SK-N-DZ (cell line): Measurements from ENCODE around the gene VAT1.
A peak's percentile ranks its signal among the peaks of the same experiment; 100 is the strongest.

Experiments used
- DNase-seq: peaks from one replicate; pipeline ENCODE4 v3.0.0-alpha.2; 2015; ENCODE audit warnings: low spot score

The VAT1 gene

DNA sequence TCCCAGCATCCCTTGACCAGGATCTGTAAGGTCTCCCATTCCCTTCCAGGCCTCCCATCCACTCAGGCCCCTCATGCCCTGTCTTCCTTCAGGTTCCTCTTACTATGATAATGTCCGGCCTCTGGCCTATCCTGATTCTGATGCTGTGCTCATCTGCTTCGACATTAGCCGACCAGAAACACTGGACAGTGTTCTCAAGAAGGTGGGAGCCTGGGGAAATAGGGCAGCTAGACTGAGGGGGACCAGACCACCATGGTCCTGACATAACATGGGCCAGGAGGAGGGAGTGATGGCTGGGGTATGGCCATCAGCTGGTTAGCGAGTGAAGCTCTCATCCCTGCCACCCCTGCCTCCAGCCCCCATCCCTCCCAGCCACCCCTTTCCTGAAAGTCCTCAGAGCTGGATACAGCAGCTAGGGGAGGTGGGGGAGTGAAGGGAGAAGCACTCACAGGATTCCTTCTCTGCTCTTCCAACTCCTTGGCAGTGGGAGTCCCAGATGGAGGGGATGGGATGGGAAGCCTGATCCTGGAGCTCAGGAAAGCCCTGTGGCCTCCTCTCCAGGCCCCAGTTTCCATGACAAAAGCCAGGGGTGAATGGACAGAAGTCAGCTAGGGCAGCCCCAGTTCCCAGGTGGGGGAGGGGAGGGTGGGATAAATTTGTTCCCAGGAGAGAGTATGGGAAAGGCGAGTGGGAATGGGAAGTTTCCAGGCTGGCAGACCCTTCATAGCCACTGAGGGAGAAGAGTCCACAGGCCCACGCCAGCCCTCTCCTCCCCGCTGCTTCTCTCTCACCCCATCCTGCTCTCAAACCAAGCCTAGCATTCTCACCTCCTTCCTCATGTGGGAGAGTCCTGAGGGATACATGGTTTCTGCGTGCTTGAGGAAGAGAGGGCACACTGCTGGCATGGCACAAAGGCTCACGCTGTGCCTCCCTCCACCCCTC is 5.2 kb upstream of the VAT1 start:
- DNase-seq, result no peak

DNA sequence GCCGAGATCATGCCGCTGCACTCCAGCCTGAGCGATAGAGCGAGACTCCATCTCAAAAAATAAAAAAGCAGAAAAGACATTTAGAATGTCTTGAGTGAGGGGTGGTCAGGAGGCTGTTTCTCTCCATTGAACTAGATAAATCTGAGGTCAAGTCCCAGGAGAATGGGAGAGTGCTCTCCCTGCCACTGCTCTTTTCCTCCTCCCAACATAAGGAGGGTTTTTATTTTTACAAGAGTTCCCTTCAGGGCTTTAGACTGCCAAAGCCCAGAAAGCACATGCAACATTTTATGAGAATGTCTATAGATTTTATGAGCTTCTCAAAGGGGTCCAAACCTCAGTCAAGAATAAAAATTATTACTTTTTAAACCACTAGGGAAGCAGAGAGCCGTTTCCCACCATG is 4.4 kb upstream of the VAT1 start:
- no peak for DNase-seq

DNA sequence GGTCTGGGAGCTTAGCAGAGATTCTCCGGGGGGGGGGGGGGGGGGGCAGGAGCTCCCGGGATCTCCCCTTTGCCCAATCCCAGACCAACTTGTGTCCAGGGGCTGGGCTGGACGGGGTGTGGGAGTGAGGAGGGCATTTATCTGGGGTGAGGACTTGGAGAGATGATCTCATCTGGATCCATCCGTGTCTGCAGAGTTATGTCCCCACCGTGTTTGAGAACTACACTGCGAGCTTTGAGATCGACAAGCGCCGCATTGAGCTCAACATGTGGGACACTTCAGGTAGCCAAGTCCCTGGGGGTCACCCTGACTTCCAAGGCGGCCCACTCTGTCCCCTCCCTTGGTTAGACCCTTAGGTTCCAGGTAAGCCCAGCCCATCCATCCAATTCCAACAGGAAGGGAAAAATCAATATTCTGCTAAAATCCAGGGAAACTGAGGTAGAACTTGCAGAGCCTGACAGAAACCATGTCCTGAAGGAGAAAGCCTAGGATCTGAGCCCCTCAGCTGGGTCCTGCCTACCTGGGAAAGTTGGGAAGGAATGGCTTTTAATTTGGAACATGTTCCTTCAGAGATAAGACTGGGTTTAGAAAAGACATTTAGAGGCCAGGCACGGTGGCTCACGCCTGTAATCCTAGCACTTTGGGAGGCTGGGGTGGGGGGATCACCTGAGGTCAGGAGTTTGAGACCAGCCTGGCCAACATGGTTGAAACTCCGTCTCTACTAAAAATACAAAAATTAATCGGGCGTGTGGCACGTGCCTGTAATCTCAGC is 3.8 kb upstream of the VAT1 start:
- peak; percentile 45 for DNase-seq

DNA sequence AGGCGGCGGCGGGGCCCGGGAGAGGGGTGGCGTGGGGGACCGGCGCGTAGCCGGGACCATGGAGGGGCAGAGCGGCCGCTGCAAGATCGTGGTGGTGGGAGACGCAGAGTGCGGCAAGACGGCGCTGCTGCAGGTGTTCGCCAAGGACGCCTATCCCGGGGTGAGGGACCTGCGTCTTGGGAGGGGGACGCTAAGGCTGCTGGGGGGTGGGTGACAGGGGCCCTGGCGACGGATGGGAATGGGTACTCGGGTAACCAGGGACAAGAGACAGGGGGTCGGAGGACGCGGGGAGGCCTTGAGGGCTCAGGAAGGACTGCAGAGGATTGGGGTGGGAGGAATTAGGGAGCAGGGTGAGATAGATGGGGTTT is 3.1 kb upstream of the VAT1 start:
- DNase-seq, result peak; percentile 60

DNA sequence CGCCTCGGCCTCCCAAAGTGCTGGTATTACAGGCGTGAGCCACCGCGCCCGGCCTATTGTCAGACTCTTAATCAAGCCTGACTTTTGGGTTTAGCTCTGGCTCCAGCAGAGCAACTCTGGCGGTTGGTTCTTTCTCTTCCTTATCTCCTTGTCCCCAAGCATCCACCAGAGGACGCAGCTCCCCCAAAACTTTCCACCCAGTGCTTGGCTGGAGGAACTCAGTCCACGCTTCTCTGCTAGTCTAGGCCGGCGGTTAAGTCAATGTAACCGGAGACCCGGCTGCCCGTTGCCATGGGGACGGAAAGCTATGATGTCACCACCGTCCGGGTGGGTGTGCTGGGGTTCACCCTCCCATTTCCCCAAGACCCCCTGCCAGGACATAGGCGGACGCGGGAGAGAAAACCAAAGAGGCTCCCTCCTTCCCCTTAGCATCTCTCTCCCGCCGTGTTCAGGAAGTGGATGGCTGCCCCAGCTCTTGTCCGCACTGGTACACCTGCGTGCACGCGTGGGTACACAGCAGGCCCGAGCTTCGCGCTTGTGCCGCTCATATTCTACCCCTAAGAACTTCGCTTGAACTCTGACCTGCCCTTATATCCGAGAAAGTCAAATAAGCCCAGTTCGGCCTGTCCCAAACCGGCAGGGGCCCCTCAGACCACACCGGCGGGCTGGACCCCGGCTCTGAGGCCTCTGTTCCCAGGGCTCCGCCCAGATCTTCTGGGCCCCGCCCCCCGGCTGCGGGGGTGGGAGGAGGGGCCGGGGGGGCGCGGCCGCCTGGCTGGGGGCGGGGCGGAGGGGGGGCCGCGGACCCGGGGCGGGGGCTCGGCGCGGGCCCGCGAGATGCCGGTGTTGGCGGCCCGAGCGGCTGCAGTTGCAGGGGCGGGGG is 2.5 kb upstream of the VAT1 start, which contains the start of gene RND2:
RND2 (plus strand) TSS at position 825 of the 883 bp plus-strand sequence. CDS start 117 bp downstream, outside the sequence.
- DNase-seq, result peak; percentile 98

DNA sequence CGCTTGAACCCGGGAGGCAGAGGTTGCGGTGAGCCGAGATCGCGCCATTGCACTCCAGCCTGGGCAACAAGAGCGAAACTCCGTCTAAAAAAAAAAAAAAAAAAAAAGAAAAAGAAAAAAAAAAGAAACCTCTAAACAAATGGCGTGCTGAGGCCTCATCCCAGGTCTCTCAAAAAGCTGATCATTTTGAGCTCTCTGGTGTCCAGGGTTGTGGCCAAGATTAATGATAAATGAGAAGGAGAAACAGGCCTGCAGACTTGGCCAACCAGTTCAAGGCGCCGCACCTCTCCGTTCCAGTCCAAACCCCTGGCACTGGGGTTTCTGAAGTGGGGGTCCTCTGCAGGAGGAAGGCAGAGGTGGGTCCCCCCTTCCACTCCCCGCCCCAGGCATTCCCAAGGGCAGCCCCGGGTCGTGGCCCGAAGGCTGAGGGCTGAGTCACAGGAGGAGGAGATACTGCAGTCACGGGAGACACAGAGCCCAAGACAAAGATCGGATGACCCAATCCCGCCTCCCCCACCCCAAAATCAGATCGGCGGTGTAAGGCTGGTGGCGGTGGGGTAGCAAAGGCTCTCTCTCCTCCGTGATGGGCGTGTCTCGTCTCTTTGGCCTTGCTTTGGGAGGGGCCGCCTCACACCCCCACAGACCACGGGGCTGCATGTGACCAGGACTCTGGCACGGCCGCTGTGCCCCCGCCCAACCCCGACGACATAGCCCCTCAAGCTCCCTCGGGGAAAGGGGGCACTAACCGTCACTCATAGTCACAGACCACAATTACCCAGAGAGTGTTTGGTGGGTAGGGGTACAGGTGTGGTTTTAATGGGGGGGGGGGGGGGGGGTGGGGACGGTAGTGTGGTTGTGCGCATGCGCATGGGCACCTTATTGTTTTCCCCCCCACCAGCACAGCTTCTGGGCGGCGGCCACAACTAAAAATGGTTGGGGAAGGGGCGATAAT is 1.1 kb downstream of the VAT1 start:
- DNase-seq, result peak; percentile 57

DNA sequence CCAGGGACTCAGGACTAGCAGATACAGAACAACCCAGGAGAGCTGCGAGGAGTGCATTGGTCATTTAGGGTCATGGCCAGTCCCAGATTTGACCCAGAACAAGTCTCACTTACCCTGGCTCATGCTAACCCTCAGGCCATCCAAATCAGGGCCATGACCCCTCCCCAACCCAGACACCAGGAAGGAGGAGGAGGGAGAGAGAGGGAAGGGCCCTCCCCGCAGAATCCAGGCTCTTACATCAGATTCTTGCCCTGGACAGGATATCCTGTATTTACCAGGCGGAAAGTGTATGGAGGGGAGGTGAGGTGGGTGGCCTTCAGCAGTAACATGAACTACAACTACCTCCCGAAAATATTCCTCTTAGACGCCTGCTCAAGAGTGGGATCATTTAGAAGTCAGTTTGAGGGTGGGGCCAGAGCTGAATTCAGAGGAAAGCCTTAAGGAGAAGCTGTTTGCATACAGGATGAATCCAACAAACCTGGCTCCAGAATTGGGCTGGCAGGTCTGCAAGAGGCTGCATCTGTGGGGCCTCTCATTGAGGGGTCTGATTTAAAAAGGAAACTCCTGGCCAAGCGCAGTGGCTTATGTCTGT is 2.1 kb downstream of the VAT1 start:
- no peak for DNase-seq

DNA sequence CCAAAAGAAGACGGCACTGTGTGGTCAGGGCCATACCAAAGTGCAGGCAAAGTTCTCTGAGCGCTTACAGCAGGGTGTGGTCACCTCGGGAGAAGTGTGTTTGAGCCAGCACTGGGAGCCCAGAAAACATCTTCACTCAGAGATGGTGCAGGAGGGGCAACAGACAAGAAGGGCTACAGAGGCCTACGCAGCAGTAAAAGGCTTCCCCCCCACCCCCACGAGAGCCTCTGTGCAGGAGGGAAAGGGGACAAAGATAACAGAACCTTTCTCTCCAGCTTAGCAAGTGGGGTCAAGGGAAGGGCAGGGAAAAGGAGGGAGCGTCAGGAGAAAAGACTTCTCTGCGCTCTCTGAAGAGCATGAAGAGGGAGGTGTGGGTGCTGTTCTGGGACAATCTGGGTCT is 2.8 kb downstream of the VAT1 start:
- no peak for DNase-seq

DNA sequence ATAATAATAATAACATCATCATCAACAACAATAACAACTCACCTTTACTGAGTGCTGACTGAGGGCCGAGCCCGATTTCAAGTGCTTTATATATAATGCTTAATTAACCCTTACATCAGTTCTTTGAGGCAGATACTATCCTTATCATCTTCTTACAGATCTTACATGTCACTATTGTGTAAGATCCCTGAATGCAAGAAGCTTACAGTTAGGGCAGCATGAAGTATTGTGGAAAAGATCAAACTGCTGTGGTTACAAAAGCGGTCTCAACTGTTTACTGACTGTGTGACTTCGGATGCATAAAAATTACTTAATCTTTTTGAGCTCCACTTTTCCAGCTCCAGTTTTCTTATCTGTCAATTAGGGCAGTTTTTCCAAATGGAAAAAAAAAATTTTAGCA is 3.3 kb downstream of the VAT1 start:
- DNase-seq, result no peak

DNA sequence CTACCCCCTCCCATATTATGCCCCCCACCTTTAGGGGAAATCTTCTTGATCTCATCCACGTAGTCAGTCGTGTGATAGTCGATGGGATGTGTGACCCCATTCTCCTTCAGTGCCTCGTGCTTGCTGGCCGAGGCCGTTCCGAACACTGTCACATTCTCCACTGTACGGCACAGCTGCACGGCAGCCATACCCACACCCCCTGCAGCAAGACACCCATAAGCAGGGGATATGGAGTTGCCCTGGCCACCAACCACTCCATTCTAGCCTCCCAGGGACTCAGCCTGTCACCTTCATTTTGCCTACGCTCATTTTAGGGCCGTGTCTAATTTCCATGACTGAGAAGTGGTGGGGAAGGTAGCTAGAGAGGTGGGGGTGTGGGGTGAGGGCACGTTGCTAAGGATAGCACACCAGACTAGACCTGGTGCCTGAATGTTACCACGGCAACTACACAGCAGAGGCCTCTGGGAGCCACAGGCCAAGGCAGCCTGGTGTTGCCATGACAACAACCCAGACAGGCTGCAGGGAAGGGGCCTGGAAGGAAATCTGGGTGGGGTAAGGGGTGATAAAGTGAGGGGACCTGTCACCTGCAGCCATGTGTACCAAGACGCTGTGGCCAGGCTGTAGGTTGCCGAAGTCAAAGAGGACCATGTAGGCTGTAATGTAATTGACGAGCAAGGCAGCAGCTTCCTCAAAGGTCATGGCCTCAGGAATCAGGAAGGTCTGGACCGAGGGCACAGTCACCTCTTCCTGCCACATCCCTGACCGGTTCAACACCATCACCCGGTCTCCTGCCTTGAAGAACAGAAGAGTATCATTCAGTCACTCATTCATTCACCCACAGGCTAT is 4.0 kb downstream of the VAT1 start:
- peak; percentile 89 for DNase-seq

DNA sequence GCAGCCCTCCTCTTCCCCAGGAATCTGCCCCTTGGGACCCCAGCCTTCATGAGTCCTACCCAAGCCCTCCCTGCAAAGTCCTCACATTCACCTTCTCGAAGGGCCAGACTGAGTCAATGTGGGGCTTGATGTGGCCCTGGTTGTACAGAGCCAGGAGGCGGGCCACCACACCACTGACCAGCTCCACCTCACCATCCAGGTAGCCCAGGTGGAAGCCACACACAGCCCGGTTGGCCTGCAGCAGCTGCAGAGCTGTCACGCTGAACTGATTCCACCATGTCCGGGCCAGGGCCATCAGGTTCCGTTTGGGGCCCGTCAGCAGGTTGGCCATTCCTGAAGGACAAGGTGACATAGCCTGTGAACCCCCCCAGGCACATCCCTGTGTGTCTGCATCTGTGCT is 6.0 kb downstream of the VAT1 start:
- DNase-seq, result no peak

DNA sequence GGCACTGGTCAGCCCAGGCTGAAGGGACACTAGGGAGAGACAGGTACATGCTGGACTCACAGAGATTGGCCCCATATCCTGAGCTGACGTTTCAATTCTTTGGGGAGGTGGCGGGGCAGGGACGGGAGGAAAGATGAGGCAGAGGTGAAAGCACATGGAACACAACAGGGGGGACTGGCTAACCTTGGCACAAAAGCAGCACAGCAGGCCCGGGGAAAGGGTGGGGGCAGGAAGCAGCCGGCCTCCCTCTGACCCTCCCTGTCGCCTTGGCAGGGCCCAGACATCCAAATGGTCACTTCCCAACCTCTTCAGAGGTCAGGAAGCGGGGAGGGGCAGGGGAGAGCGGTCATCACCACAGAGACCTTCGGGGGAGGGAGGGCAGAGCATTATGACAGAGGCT is 6.6 kb downstream of the VAT1 start:
- no peak for DNase-seq

DNA sequence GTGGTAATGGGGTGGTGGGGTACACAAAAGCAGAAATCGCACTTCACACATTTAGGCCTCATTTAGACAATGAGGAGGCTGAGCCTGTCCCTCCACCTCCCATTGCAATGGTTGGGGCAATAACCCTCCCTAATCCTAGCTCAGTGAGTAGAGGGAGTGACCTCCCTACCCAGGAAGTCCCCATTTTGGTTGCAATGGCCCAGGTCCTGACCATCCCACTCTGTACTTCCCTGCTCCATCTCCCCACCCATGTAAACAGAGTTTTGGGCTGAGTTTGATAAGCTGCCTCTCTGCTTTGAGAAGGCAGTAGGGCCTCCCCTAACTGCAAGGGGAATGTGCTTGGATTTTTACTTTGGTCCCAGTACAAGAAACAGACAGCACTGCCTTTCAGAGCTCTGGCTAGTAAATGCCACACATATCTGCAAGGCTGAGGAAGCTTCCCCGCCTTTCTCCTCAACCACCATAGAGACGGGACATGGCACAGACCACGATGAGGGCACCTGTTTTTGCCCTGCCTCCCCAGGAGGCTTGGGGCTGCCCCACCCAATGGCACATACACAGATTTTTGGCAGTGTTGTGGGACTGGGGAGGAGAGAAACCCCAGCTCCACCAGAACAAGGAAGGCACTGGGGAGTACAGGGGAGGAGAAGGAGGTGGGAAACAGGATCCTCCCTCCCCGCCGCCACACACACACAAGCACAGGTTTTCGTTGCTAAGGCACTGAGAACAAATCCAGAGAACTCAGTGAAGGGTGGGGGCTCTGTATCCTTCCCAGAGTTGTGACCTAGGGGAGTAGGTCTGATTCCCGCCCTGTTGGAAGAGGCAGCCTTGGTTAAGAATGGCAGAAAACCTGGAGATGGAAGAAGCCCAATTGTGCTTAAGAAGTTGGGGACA is 7.3 kb downstream of the VAT1 start:
- no peak for DNase-seq

DNA sequence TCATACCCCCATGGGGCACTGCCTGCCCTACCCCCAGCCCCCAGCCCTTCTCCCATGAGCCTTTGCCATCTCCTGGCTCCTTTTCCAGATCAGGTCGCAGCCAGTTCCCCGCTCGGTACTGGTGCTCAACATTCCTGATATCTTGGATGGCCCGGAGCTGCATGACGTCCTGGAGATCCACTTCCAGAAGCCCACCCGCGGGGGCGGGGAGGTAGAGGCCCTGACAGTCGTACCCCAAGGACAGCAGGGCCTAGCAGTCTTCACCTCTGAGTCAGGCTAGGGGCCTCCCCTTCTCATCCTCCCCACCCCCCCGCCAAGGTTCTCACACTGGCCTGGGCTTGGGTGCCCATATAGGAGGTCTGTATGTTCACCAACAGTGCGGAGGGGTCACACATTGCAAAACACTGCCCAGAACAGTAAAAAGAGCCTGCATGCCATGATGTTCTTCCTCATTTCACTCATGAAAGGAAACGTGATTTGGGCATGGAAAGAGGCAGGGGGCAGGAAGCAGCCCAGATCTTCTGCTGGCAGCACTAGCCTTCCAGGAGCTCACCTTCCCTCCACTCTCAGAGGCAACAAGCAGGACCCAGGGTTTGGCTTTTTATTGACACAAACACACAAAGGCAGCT is 8.1 kb downstream of the VAT1 start:
- no peak for DNase-seq

DNA sequence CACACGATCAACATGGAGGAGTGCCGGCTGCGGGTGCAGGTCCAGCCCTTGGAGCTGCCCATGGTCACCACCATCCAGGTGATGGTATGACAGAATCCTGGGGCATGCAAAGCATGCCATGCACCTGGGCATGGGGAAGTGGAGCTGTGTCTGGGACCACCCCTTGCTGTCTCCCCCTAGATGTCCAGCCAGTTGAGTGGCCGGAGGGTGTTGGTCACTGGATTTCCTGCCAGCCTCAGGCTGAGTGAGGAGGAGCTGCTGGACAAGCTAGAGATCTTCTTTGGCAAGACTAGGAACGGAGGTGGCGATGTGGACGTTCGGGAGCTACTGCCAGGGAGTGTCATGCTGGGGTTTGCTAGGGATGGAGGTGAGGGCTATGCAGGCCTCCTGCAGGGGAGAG is 8.9 kb downstream of the VAT1 start:
- no peak for DNase-seq

DNA sequence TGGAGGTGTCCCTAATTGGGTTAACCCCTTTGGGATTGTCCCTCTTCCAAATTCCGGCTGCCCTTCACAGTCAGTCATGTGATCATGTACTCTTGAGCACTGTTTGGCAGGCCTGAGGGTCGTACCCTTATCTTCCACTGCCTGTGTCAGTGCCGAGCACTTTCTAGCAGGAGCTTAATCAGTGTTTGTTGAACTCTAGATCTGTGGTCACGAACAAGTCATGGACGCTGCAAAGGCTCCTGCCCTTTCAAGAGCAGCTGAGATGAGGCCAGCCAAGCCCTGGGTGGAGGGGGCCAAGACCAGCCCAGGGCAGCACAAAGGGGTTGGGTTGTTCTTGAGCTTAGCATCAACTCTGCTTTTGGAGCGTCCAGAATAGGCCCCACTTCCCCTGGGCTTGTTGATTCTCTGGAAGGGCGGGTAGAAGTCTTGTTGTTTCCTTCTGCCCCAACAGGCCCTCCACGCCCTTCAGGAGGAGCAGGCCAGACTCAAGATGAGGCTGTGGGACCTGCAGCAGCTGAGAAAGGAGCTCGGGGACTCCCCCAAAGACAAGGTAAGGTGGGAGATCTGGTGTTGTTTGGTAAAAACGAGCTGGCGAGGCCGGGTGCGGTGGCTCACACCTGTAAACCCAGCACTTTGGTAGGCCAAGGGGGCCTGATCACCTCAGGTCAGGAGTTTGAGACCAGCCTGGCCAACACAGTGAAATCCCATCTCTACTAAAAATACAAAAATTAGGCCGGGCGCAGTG is 10.3 kb downstream of the VAT1 start:
- no peak for DNase-seq
